ENCODE measurements around the gene CHKA. TPM values are rescaled to one million over a fixed set of nuclear protein-coding genes. Genes with fewer than 3 reads are reported as not detected.

The CHKA gene
- total and polyA plus RNA-seq, 9 of the 15 experiments (the other 6 are each of a cell fraction or from before 2014, with no cell fraction given): 3.6 to 37.0 (median 30.2) TPM

DNA sequence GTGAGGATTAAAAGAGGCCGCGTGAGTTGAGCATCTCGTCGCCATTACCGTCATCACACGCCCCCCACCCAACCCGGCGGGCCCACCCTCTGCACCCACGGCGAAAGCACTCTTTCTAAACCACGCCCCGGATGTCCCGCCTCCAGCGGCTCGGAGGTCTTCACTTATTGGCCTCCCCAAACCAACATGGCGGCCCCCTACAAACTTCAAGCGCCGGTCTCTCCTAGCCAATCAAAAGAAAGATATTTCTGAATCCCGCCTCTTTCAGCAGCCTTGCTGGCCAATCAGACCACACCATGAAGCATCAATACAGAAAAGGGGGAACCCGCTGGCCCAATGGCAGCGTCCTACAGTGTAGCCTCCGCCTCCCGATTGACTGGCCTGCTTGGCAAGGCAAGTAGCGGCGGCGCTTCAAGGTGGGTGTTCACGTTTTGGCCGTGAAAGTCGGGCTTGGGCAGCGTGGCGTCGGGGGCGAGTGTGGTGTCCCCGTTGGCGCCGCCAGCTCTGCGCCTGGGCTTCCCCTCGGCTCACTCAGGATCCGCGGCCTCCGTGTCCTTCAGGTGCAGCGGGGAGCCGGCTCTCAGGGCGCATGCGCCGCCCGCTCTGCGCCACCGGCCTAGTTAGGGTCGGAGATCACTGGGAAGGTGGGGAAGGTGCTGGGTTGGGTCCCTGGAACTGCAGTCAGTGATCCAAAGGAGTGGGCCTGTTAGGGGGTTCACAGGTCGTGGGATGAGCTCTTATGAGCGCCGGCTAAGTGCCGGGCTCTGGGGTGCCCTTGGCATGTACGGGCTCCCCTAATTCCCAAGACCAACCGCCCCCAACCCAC, 90.7 kb downstream of the CHKA start, which contains the start of gene NDUFS8 (continued):
- TF ChIP-seq, protein P1, sequence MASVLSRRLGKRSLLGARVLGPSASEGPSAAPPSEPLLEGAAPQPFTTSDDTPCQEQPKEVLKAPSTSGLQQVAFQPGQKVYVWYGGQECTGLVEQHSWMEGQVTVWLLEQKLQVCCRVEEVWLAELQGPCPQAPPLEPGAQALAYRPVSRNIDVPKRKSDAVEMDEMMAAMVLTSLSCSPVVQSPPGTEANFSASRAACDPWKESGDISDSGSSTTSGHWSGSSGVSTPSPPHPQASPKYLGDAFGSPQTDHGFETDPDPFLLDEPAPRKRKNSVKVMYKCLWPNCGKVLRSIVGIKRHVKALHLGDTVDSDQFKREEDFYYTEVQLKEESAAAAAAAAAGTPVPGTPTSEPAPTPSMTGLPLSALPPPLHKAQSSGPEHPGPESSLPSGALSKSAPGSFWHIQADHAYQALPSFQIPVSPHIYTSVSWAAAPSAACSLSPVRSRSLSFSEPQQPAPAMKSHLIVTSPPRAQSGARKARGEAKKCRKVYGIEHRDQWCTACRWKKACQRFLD (CRISPR knock-in tag; IDR thresholded peaks at IDR 0.05): peak; percentile 50; the same call in 1 of the 2 replicates
- TF ChIP-seq L3MBTL2 (IDR thresholded peaks at IDR 0.05) (0 out of 2 replicates have a peak, but pooled peaks have one; percentile 55), ZNF232 (CRISPR knock-in tag; IDR thresholded peaks at IDR 0.05) (peak; percentile 68; the same call in 1 of the 2 replicates), SAP30 (IDR thresholded peaks at IDR 0.05; ENCODE audit: borderline replicate concordance, insufficient read depth, low read depth, low read length, poor library complexity, severe bottlenecking) (peak; percentile 23), STAT6 (CRISPR knock-in tag; IDR thresholded peaks at IDR 0.05) (0 out of 2 replicates have a peak, but pooled peaks have one; percentile 30), IRF2 (CRISPR knock-in tag; IDR thresholded peaks at IDR 0.05) (no peak), CHCHD3 (CRISPR knock-in tag; IDR thresholded peaks at IDR 0.05) (peak; percentile 34; the same call in 1 of the 2 replicates), PBX2 (CRISPR knock-in tag; IDR thresholded peaks at IDR 0.05; ENCODE audit: low read depth) (0 out of 2 replicates have a peak, but pooled peaks have one; percentile 18), PBX2 (tag; conservative IDR thresholded peaks at IDR 0.05; ENCODE audit: low read depth) (peak; percentile 91), MXI1 (IDR thresholded peaks at IDR 0.05; ENCODE audit: low read depth, low read length) (0 out of 2 replicates have a peak, but pooled peaks have one; percentile 56), SRF (CRISPR knock-in tag; IDR thresholded peaks at IDR 0.05) (no peak), CCNT2 (IDR thresholded peaks at IDR 0.05; ENCODE audit: borderline replicate concordance, extremely low read depth, insufficient read length, low read depth, low read length) (no peak), HMG20A (CRISPR knock-in tag; conservative IDR thresholded peaks at IDR 0.05) (no peak), HMG20B (CRISPR knock-in tag; IDR thresholded peaks at IDR 0.05) (no peak), GABPA (tag; conservative IDR thresholded peaks at IDR 0.05; ENCODE audit: low read depth) (peak; percentile 94), DDX20 (tag; IDR thresholded peaks at IDR 0.05; ENCODE audit: low read depth) (no peak), CBFA2T3 (IDR thresholded peaks at IDR 0.05) (no peak), SPI1 (IDR thresholded peaks at IDR 0.05; ENCODE audit: borderline replicate concordance, low read depth, low read length) (peak; percentile 75; the same call in 1 of the 2 replicates), RBM25 (IDR thresholded peaks at IDR 0.05; ENCODE audit: low read depth, low read length, severe bottlenecking) (peak; percentile 85)
